Stimulated activated CD4-positive, alpha-beta T cell treated with anti-CD3 and anti-CD28 coated beads, TNF-alpha, amount 100 ng/mL, for 48 hours (primary cell): ENCODE data around the gene HSPB3.
A peak's percentile ranks its signal among the peaks of the same experiment; 100 is the strongest.
"Not testable (repeated sequence)": the region's sequence is repeated elsewhere in the genome, so short reads cannot be mapped to it uniquely, and the experiment has no call there.

ENCODE experiments used
- DNase-seq, 3 donors: peaks; one replicate each; pipeline ENCODE4 v3.0.0-alpha.2; 2020; ENCODE audit warnings: low read depth in 3 of 3

The HSPB3 gene

DNA sequence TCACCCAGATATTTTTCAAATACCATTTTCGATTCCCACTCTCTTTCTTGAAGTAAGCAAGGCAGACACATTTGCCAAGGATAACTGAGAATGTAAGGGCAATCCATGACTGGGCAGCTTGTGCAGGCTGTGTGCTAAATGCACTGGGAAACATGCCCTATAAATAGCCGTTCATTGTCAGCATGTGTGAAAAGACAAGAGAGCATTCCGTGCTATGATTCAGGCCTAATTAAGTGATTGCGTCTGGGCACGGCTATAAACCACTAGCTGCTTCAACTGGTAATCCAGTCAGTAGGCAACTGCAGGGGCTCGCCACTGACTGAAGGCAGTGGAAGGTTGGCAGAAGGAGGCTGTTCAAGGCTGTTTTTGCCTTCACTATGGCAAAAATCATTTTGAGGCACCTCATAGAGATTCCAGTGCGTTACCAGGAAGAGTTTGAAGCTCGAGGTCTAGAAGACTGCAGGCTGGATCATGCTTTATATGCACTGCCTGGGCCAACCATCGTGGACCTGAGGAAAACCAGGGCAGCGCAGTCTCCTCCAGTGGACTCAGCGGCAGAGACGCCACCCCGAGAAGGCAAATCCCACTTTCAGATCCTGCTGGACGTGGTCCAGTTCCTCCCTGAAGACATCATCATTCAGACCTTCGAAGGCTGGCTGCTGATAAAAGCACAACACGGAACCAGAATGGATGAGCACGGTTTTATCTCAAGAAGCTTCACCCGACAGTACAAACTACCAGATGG is at the start of gene HSPB3:
Gene HSPB3 (plus strand): TSS at position 287 of the 745 bp plus-strand sequence. CDS start 91 bp downstream, at position 378.
- no peak for DNase-seq

- no peak for DNase-seq
Measured at GRCh38 chr5:54411176-54411575, 44.3 kb upstream of the HSPB3 start.

- DNase-seq = no peak
Measured at GRCh38 chr5:54412913-54413312, 42.6 kb upstream of the HSPB3 start.

GRCh38 chr5:54415147-54415546 is 40.4 kb upstream of the HSPB3 start:
- no peak for DNase-seq

DNA sequence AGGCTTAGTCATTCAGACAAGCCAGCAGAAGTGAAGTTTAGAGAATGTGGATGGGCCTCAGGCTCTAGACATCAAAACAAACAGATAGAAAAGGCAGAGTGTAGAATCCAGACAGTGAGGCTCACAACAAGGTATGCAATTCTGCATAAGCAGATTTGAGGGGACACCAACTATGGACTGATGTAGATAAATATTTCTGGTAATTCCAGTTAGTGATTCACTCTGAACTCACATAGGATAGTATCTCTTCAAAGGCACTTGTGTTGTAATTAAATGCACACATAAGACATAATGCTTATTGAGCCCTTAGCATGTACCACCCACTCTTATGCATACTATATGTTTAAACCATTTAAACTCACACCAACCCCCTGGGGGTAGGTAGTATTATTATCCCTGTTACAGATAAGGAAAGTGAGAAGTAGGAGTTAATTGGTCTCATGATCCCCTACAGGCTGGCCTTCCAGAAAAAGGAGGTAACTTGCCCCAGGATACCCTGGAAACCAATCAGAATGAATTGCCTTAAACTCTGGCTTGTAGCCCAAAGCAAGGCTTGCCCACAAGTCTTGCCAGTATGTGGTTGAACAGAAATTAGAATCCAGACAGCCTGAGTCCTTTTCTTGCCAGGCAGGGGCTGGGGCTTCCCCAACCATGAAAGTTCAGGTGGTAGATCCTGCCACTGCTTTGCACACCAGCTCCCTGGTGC is 39.5 kb upstream of the HSPB3 start:
- no peak for DNase-seq

GRCh38 chr5:54419573-54420423 is 35.7 kb upstream of the HSPB3 start:
- DNase-seq = peak in 1 of 3 donors; percentile 11

DNA sequence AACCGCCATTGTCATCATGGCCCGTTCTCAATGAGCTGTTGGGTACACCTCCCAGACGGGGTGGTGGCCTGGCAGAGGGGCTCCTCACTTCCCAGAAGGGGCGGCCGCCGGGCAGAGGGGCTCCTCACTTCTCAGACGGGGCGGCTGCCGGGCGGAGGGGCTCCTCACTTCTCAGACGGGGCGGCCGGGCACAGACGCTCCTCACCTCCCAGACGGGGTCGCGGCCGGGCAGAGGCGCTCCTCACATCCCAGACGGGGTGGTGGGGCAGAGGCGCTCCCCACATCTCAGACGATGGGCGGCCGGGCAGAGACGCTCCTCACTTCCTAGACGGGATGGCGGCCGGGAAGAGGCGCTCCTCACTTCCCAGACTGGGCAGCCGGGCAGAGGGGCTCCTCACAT is 35.0 kb upstream of the HSPB3 start:
- not testable (repeated sequence) for DNase-seq

DNA sequence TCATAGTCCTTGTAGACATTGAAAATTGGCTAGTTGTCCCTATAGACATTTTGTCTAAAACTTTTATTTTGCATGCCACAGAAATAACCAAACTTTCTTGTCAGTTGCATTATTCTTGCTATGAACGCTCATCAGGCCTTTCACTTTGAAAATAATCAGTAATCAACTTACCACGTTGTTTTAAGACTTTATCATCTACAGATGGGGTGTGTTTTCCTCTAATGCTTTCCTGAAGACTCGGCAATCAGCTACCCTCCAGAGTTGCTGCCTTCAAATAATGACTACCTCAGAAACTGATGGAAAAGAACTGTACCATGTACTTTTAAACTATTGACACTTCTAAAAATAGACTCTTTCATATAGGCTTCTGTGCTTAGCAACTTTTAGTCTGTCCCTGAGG is 33.5 kb upstream of the HSPB3 start:
- DNase-seq = no peak

DNA sequence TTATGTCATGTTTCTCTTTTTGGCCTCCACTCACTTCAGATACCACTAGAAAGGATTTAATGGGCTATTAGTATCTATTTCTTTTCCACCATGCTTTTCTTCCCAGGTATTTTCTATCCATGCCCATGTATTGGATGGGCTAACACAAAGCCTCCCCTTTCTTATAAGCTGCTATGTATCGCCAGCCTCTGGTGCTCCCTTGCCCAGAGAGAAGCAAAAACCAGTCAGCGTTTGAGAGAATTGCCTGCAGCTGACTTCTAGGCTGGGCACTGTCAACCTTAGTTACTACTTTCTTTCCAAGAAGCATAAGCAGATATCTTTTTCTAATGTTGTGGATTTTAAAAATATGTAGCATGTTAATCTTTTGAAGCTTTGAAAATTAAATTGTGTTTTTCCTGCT is 30.2 kb upstream of the HSPB3 start:
- no peak for DNase-seq

GRCh38 chr5:54426209-54426608 is 29.3 kb upstream of the HSPB3 start:
- DNase-seq = no peak

- not testable (repeated sequence) for DNase-seq
Measured at GRCh38 chr5:54434650-54435049, 20.8 kb upstream of the HSPB3 start.

DNA sequence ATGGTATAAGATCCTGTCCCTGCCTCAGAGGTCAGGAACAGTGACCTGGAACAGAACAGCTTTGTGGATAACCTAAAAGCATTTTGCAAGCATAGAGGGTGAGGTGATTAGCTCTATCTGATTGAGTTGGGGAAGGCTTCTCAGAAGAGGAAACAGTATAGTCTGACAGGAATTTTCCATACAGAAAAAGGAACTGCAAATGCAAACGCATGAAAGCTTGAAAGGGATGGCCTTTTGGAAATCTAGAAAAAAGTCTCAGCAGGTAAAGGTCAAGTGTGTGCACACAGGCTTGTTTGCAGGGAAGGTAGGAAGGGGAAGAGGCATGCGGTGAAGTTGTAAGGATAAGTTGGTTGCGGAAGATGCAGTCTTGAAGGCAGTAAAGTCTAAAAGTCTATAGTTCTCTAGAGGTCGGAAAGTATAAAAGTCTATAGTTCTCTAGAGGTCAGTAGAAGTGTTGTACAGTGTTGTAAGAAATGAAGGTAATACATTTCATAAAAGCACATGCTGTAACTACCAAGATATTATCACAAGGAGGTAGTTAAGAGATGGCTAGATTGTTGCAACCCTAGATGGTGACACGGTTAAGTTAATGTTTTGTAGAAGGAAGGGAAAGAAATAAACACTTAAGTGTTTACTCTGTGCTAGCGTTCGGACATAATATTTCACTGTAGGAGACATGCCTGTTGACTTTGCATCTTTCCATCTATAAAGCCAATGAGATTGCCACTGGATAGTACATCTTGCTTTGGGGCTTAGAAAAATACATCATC is 16.7 kb upstream of the HSPB3 start:
- no peak for DNase-seq

- DNase-seq = no peak
Measured at GRCh38 chr5:54440456-54440893, 15.0 kb upstream of the HSPB3 start.

DNA sequence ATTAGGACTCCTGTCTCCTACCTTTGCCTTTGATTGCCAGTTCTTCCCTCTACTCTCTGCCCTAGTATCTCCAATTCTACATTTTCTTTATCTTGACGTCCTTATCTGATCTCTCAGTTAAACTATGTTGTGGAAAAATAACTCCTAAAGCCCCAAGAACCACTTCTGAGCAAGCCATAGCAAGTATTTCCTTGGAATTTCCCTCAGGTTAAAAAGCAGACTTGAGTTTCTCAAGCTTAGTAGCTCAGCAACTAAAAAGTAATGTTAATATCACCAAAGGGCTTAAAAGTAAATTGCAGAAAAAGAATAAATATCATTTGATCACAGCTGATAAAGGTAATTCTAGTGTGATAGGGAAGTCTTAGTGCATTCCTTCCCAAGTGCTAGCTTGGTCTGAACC is 13.2 kb upstream of the HSPB3 start:
- DNase-seq = no peak

- DNase-seq = no peak
Measured at GRCh38 chr5:54443270-54443669, 12.2 kb upstream of the HSPB3 start.

DNA sequence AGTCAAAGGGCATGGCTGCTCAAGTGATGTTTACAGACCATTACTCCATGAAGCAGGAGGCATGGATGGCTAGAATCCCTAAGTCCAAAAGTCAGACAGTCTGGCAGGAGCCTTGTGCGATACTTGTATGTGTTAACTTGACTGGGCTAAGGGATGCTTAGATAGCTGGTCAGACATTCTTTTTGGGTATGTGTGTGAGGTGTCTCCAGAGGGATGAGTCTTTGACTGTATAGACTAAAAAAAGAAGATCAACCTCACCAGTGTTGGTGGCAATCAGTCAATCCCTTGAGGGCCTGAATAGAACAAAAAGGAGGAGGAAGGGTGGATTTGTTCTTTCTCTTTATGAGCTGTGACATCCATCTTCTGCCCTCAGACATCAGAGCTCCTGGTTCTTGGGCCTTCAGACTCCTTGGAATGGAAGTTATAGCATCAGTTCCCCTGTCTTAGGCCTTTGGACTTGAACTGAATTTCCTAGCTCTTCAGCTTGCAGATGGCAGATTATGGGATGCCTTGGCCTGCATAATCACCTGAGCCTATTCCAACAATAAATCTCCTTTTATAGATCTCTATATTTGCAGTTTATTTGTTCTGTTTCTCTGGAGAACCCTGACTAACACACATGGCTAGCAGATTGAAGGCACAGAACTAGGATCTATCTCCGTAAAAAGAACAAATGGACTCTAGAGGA is 9.7 kb upstream of the HSPB3 start:
- DNase-seq = no peak

DNA sequence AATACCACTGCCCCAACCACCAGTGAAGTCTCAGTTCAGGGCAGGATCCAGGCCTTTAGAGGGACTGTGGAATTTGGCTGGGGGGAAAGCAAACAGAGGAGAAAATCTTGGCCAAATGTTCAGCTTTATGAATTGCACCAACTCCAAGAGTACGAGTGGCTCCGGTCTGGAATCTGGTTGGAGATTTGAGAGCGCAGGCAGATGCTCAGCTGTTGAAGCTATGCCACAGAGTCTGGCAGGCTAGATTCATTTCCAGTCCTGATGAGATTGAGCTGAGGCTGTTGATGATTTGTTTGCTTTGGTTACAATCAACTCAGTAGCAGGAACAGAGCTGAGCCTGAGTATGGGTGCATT is 9.1 kb upstream of the HSPB3 start:
- no peak for DNase-seq

DNA sequence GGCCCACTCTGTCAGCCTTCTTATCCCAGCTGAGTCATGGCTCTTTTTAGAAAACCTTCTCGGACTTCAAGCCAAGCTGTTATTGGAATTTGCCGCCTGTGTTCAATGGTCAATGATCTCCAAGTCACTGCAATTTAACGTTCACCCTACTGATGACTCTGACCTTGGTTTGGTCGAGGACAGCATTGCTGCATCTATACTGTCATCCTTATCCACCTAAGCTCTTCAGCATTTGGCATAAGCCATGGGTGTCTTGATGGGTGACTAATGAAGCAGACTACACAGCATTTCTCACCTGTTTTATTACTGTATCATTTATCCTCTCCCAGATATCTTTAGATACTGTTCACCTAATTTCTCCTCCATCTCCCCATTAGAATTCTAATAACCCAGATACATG is 5.6 kb upstream of the HSPB3 start:
- DNase-seq = no peak

- DNase-seq = no peak
Measured at GRCh38 chr5:54450542-54450941, 5.0 kb upstream of the HSPB3 start.

- no peak for DNase-seq
Measured at GRCh38 chr5:54453046-54453445, 2.5 kb upstream of the HSPB3 start.

DNA sequence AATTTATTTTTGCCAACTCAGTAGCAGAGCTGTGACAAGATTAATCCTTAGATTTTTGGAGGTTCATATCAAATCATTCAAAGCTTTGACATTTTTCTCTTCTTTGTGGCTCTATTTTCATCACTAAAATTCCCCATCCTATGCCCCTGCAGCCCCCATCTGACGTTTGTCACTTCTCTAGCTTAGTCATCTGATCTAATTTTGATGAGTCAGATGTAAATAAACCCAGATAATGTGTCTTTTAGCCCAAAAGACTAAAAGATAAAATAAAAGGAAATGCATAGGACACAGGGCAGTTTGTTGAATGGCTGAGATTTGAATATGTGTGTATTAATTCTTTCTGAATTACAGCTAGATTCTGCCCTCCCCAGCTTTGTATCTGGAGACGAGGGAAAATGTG is 897 bp upstream of the HSPB3 start:
- DNase-seq = no peak
